D341Med (cell line): ENCODE measurements around the gene ANKRD52.
"Not testable (repeated sequence)": the region's sequence is repeated elsewhere in the genome, so short reads cannot be mapped to it uniquely, and the experiment has no call there.

Experiments used
- DNase-seq: peaks from one replicate; pipeline ENCODE4 v3.0.0; 2012; ENCODE audit warnings: low spot score

Gene ANKRD52

DNA sequence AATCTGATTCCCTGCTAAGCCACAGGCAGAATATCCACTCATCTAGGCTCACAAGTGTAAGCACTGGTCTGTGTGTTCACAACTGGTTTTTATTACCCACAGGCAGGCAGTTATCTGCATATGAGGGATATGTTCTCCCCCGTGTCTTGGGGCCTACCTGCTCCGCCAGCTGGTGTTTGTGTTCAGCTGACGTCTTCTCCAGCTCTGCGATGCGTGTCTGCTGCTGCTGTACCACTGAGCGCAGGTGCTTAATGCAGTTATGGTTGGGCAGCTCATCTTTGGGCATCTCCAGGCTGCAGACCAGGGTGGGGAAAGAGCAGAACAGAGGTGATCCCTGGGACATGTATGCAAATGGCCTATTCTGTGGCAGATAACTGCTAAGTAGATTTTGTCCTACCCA lies 50.2 kb downstream of the ANKRD52 start:
- DNase-seq: no peak

DNA sequence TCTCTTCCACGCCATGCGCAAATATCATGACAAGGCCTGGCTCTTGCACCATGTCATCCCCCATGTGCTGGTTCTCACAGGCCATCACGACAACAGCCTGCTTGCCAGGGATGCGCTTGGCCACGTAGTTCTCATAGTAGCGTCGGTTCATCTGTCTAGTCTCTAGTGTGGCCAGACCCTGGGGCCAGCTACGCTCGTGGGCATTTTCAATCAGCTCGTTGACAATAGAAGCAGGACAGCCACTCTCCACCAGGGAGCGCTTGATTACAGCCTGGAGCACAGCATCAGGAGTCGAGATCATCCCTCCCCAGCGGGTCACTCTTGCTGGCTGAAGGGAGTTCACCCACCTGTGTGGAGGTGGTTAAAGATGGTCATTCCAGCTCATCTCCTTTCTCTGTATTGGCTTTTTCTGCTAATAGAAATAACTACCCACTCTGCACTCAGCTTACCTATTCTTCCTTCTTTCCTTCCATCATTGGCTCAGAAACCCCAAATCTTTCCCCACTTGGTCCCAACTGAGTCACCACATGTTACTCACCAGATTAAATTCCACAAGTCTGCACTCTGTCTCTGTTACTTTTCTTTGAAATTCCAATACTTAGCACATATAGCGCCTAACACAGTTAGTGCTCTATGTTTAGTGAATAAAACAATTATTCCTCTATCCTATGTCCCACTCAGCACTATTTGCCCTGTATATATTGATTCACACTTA lies 51.6 kb downstream of the ANKRD52 start:
- DNase-seq: peak; percentile 80

DNA sequence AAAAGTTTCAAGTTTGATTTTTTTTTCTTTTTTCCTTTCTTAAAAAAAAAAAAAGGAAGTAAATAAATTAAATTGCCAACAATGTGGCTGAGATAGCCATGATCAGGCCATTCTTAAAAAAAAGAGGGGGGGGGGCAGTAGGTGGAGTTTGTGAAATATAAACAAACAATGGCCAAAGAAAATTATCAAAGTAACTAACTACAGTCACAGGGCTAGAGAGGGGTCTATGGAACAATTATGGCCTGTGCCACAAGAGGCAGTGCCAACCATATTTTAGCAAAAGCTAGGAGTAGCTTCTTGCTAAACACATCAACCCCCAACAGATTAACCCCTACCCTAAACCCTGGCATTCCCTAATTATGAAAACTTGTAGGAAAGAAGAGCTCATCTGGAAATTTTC lies 52.7 kb downstream of the ANKRD52 start:
- no peak for DNase-seq

DNA sequence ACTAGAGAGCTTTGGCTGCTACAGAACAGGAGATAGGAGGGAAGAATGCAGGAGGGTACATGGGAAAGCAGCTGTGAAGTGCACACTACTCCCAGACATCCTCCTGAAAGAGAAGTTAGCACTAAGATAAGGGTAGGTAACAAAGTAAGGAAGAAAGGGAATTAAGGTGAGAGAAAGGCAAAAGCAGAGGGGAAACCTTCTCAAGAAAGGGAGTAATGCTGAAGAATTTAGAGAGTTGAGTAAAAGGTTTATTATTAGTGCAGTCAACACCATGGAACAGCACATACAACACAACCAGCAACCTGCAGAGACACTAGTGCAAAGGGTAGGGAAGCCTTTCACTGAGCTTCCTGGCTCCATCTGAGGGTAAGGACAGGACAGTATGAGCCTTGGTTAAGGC lies 53.9 kb downstream of the ANKRD52 start:
- DNase-seq: no peak

DNA sequence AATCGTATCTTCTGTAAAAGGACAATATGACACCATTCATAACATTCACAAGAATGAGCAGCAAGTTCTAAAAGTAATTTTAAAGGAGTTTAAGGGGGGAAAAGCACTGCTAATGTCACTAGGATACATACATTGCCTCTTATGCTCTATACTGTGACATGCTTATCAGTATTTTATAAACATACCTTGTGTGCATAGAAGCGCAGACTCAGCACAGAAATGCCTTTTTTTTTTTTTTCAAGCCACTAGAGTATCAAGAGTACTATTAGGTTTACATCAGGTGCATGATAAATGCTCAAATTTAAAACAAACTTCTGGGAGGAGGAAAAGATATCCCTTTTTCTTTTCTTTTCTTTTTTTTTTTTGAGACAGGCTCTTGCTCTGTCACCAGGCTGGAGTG lies 55.3 kb downstream of the ANKRD52 start:
- DNase-seq: no peak

DNA sequence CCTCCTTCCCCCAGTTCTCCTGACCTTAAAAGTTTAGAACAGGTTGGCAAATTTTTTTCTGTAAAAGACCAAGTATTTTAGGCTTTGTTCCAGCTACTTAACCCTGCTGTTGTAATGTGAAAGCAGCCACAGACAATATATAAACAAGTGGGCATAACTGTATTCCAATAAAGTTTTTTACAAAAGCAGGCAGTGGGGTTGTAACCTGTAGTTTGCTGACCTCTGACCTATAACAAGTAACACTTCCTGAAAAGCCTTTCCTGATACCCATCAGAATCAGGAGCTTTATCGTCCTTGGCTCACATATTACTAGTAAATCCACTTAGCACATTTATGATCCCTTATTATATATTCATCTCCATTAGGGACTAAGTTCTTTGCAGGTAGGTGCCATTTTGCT lies 55.8 kb downstream of the ANKRD52 start:
- no peak for DNase-seq

DNA sequence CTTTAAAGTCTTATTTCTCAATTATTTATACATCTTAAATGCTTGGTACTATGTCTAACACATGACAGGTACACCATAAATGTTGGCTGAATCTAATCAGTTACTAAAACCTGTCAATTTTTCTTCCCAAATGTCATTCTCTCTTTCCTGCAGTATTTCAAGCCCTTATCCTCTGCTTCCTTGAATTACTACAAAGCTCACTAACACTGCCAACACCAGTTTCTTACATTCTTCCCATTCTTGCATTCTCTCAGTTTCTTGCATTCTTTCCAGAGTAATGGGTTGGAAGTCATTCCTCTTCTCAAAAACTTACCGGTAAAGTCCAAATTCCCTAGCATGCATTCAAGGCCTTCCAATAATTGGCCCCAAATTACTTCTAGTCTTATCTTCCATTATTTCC lies 59.3 kb downstream of the ANKRD52 start:
- DNase-seq: no peak

DNA sequence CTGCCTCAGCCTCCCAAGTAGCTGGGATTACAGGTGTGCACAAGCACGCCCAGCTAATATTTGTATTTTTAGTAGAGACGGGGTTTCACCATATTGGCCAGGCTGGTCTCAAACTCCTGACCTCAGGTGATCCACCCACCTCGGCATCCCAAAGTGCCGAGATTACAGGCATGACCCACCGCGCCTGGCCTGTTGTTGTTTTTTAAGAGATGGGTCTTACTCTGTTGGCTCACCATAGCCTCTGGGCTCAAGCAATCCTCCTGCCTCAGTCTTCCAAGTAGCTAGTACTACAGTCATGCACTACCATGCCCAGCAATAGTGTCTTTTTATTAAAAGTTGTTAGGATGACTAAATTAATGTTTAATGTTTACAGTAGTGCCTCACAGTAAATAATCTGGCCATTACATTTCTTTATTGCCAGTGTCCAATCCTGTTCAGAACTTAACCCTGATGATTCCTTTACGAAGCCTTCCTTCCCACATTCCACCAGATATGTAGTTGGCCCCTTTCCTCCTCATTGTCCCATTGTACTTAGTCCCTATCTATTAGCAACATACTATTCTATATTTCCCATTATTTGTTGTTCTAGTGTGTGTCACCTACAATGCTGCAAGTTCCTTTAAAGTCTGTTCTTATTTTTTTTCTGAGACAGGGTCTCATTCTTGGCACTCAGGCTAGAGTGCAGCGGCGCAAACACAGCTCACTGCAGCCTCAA lies 60.1 kb downstream of the ANKRD52 start:
- no peak for DNase-seq

DNA sequence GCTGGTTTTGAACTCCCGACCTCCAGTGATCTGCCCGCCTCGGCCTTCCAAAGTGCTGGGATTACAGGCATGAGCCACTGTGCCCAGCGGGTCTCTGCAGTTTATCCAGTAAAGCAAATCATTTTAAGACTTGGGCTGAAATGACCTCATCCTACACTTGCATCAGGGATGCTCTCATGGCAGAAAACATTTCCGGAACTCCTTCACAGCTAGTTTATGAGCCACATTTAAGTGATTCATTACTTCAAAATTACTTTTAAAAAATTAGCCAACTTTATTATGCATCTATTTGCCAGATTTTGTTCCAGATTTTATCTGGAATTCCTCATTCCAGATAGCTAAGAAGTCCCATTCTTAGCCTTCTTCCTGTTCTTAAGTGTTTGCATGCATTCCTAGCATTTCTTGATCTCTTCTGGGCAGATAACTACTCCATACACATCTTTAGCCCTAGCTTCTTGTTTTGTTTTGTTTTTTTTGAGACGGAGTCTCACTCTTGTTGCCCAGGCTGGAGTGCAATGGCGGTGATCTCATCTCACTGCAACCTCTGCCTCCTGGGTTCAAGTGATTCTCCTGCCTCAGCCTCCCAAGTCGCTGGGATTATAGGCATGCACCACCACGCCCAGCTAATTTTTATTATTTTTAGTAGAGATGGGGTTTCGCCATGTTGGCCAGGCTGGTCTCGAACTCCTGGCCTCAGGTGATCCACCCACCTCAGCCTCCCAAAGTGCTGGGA lies 61.2 kb downstream of the ANKRD52 start:
- DNase-seq: not testable (repeated sequence)

DNA sequence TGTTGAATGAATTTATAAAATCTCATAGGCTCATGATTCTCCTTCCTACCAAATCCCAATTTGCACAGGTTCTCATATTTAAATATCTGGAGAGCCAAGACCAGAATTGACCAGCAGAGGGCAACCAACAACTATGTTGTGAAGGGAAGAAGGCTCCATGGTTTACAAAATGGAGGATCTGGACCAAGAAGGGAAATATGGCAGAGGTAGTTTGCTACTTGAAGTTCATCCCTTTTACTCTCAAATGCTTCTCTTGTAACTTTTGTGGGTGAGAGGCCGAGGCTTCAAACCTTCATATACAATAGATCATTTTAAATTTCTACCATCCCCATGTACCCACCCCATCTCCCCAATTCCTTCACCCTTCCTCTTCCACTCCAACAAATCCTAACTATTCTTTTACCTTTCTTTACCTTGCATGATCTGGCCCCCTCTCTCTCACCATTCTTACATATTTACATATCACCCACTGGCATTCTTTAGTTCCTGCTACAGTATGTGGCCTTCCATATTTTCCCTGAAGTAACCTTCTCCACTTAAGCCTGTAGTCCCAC lies 65.1 kb downstream of the ANKRD52 start:
- DNase-seq: peak; percentile 65

DNA sequence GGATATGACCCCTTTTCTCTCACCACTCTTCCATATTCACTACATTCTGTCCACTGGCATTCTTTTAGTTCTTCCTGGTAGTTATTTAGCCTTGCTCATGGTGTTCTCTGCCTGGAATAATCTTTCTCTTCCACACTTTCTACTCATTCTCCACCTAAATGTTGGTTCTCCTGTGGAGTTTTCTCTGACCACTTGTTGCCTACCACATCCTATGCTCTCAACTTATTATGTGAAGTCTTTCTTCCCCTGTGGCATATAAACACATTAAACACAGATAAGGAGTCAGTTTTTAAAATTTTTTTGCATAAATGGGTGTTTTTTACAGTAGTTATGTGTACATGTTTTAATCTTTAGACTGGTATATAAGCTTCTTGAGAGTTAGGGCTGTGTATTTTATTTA lies 65.6 kb downstream of the ANKRD52 start:
- DNase-seq: no peak

DNA sequence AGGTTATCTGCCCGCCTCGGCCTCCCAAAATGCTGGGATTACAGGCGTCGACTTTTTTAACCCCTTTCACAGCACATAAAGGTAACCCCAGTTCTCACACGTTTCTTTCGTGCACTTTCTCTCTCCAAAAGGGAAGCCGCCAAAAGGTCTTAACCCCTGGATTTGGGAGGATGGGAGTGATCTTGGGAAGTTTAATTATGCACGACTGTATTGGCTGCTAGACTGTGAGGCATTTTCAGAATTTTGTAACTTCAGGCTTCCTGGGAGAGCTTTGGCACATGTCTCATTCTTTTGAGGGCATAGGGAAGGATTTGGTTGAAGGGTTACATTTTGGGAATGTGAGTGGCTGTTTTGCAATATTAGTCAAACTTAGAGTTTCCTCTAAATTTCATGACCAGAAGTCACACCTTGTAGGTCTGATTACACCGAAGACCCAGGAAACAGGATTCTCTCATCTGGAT lies 67.5 kb downstream of the ANKRD52 start:
- no peak for DNase-seq

DNA sequence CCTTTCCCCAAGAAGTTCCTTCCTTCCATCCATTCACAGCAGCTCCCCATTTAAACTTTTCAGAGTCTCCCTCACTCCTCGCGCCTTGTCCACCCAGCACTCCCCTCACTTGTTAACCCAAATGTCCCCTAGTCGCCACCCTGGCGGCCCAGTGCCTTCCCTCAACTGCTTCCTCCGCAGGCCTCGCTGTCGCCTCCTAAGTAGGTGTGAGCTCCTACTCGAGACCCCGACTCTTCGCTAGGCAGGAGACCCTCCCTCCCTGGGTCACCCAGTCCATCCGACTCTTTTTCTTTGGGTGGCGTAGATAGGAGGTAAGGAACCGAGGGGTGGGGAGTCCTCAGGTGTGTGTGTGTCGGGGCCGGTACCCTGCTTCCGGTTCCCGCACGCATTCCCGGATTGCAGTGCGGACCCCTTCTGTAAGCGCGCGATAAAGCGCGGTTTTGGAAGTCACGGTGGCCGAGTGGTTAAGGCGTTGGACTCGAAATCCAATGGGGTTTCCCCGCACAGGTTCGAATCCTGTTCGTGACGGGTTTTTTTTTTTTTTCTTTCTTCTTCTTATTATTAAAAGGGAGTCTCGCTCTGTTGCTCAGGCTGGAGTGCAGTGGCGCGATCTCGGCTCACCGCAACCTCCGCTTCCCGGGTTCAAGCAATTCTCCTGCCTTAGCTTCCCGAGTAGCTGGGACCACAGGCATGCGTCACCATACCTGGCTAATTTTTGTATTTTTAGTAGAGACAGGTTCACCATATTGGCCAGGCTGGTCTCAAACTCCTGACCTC lies 68.1 kb downstream of the ANKRD52 start:
- peak; percentile 87 for DNase-seq

DNA sequence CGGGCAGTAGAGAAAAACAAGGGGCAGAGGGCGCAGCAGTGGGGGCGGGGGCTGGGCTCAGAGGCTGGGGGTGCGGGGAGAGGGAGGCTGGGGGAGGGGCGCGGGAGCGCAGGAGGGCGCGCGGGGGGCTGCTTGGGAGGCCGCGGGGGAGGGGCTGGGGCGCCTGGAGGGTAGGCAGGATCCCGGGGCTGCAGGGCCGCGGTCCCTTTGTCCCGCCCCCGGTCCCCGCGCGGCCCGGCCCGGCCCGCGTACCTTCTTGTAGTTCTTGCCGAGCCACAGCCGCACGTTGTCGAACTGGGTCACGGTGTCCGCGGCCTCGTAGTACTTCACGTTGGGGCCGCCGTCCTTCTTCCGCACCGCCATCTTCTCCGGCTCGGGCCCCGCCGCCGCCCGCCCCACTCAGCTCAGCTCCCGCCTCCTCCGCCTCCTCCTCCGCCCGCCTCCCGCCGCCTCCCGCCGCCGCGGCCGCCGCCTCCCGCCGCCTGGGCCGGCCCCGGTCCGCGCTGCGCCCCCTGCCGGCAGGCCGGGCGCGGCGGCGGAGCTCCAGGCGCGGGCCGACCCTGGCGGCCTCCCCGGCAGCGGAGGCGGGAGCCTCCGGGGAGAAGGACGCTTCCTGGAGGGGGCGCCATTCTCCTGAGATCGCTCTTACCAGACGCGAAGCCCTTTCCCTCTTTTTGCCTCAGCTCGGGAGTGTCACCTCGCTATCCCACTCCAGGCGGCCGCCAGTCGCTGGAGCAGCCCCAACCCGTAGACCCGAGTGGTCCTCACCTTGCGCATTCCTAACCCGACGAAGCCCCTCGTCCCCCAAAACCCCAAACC lies 68.9 kb downstream of the ANKRD52 start, which contains the start of gene SMARCC2:
Gene SMARCC2, minus strand, starts transcription at position 385 of the 819 bp plus-strand sequence. Its CDS starts 22 bp downstream, at position 363.
- peak; percentile 97 for DNase-seq

DNA sequence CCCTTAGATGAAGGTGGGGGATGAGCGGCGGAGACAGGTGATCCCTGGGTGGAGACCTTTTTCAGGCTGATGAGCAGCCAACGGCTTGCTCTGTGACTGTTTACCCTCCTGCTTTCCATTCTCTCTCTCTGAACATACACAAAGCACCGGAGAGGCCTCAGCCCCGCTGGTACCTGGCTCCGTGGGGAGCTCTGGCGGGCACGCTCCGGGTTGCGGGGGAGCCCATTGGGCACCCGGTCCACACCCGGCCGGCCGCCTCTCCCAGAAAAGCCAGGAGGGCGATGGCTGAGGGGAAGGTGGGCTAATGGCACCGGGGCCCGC lies 69.4 kb downstream of the ANKRD52 start:
- DNase-seq: no peak

DNA sequence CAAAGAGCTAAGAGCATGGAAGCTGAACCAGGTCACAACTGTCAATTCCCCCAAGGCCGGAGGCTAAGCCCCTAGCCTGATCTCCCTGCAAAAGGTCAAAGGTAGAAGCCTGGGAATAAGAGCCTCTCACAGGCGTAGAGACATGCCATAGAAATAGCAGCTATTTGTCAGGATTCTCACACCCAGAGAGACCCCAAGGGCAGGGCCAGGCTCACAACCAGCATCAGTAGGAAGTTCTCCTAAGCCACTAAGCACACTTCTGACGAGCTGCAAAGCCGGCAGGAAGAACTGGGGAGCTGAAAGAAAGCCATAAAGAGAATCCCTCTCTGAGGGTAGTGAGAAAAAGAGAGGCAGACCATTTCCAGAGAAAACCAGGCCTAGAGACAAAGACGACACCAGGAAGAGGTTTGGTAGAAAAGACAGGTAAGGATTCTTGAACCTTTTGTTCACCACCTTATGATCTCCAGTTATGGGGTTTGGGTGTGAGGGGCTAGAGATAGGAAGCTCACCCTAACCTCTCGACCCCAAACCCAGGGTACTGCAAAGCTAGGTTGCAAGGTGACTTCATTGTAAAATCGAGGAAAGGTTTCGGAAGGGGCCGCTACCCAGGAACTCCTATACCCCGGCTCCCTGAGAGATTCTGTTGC lies 69.9 kb downstream of the ANKRD52 start:
- no peak for DNase-seq
